ENCODE measurements around the gene TNFRSF1B.

TNFRSF1B gene

GRCh38 chr1:12145616-12146342, 21.0 kb upstream of the TNFRSF1B start:
- Histone ChIP-seq H3K9me3 (ENCODE audit: low read depth, low read length) (no peaks in the 10 kb centered on the region), H3K27ac (no peak overlapping the region), H3K9ac (ENCODE audit: insufficient read length) (no peak overlapping the region), H3K36me3 (ENCODE audit: insufficient read depth, low read length) (no peaks in the 10 kb centered on the region), H3K4me3 (no peak overlapping the region)
- TF ChIP-seq EZH2 (IDR thresholded peaks at IDR 0.05) (no peak), FOXP2 (optimal IDR thresholded peaks at IDR 0.05; ENCODE audit: control extremely low read depth, extremely low read length, insufficient read depth) (no peak), POLR2AphosphoS5 (IDR thresholded peaks at IDR 0.05; ENCODE audit: borderline replicate concordance, low read depth, low read length) (no peak)
- no peak for DNase-seq (ENCODE audit: low read depth, low spot score)

- Histone ChIP-seq H3K27ac (no peak overlapping the region), H3K4me3 (no peak overlapping the region), H3K9ac (ENCODE audit: insufficient read length) (no peak overlapping the region), H3K36me3 (ENCODE audit: insufficient read depth, low read length) (no peaks in the 10 kb centered on the region), H3K9me3 (ENCODE audit: low read depth, low read length) (no peaks in the 10 kb centered on the region)
- no peak for DNase-seq (ENCODE audit: low read depth, low spot score)
- TF ChIP-seq EZH2 (IDR thresholded peaks at IDR 0.05) (no peak), POLR2AphosphoS5 (IDR thresholded peaks at IDR 0.05; ENCODE audit: borderline replicate concordance, low read depth, low read length) (no peak), FOXP2 (optimal IDR thresholded peaks at IDR 0.05; ENCODE audit: control extremely low read depth, extremely low read length, insufficient read depth) (no peak)
These were observed 20.3 kb upstream of the TNFRSF1B start for GRCh38 chr1:12146343-12147112.

DNA sequence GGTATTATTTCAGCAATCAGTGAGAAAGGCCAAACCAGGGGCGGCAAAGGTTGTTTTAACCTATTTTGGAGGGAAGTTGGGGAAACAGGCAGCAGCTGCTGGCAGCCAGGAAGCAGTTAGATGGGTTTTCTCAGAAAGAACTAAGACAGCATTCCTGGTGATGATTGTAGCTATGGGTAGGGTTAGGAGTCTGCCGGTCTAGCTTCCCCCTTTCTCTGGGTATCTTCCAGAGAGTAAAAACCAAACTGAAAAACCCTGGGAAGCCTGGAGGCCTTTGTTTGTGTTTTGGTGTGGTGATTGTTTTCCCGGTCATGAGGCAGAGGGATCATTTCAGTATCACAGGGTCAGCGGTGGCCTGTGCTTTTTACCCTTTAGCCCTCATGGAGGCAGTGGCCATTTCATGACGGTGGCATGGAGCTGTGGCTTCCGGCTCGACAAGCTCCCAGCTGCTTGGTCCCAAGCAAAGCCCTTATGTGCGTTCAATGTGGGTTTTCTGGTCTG, 19.5 kb upstream of the TNFRSF1B start:
- Histone ChIP-seq H3K9me3 (ENCODE audit: low read depth, low read length) (no peaks in the 10 kb centered on the region), H3K9ac (ENCODE audit: insufficient read length) (no peak overlapping the region), H3K4me3 (no peak overlapping the region), H3K27ac (no peak overlapping the region), H3K36me3 (ENCODE audit: insufficient read depth, low read length) (no peaks in the 10 kb centered on the region)
- TF ChIP-seq POLR2AphosphoS5 (IDR thresholded peaks at IDR 0.05; ENCODE audit: borderline replicate concordance, low read depth, low read length) (no peak), EZH2 (IDR thresholded peaks at IDR 0.05) (no peak), FOXP2 (optimal IDR thresholded peaks at IDR 0.05; ENCODE audit: control extremely low read depth, extremely low read length, insufficient read depth) (no peak)
- no peak for DNase-seq (ENCODE audit: low read depth, low spot score)

DNA sequence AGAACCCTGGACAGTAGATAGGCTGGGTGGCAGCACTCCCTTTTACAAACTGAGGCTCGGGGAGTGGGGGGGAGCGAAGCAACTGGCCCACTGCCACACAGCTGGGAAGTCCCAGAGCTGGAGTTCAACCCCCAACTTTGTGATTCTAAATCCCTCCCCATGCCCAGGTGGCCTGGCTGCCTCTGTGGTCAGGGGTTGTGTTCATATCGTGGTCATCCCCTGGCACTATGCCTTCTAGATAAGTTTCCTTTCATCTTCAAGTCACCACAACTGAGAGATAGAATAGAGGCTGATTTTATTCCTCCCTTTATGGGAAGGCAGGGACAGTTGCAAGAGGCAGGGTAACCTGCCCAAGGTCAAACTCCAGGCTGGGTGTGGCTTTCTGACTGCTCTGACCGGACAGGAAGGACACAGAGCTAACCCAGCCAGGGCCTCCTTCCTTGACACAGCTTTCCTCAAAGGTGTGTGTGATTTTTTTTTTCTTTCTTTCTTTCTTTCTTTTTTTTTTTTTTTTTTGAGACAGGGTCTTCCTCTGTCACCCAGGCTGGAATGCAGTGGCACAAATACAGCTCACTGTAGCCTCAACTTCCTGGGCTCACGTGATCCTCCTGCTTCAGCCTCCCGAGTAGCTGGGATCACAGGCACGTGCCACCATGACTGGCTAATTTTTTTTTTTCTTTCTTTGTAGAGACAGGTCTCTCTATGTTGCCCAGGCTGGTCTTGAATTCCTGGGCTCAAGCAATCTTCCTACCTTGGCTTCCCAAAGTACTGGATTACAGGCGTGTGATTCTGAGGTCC, 18.4 kb upstream of the TNFRSF1B start:
- H3K36me3 ChIP-seq (ENCODE audit: insufficient read depth, low read length) = no peaks in the 10 kb centered on the region
- H3K9ac ChIP-seq (ENCODE audit: insufficient read length) = no peak overlapping the region
- H3K4me3 ChIP-seq = no peak overlapping the region
- H3K9me3 ChIP-seq (ENCODE audit: low read depth, low read length) = no peaks in the 10 kb centered on the region
- TF ChIP-seq FOXP2 (optimal IDR thresholded peaks at IDR 0.05; ENCODE audit: control extremely low read depth, extremely low read length, insufficient read depth) = no peak
- TF ChIP-seq EZH2 (IDR thresholded peaks at IDR 0.05) = no peak
- no peak for TF ChIP-seq POLR2AphosphoS5 (IDR thresholded peaks at IDR 0.05; ENCODE audit: borderline replicate concordance, low read depth, low read length)
- no peak for DNase-seq (ENCODE audit: low read depth, low spot score)
- no peak overlapping the region for H3K27ac ChIP-seq

DNA sequence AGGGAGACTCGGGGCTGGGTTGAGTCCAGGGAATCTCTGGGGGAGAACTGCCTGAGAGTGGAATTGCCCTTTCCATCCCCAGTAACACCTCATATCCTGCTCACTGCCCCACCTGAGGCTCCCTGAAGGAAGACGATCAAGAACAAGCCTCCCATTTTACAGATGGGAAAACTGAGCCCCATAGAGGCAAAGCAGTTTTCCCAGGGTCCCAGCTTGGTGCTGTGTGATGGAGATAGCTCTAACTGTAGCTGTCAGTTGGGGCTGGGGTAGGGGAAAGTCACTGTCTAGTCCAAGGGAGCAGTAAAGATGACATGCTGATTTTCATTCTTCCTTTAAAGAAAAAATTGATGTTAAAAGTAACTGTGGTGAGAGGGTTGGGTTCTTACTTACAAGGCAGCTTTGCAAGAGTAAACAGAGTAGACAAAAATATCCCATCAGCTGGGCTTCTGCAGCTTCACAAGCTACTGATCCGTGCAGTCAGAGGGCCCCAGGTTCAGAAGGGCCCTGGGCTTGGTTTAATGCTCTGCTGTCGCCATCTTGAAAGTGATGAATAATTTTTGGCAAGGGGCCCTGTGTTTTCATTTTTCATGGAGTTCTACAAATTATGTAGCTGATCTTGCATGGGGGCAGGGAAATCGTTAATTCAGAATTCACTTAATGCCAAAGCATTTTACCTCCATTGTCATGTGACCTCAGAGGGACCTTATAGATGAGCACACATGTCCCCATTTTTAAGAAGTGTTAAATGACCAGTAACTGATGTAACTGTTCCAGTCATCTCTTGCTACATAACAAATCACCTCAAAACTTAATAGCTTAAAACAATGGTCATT, 17.6 kb upstream of the TNFRSF1B start:
- TF ChIP-seq POLR2AphosphoS5 (IDR thresholded peaks at IDR 0.05; ENCODE audit: borderline replicate concordance, low read depth, low read length) (no peak), FOXP2 (optimal IDR thresholded peaks at IDR 0.05; ENCODE audit: control extremely low read depth, extremely low read length, insufficient read depth) (no peak), EZH2 (IDR thresholded peaks at IDR 0.05) (no peak)
- DNase-seq (ENCODE audit: low read depth, low spot score) = no peak
- no peaks in the 10 kb centered on the region for H3K9me3 ChIP-seq (ENCODE audit: low read depth, low read length)
- H3K9ac ChIP-seq (ENCODE audit: insufficient read length) = no peak overlapping the region
- H3K27ac ChIP-seq = no peak overlapping the region
- no peak overlapping the region for H3K4me3 ChIP-seq
- H3K36me3 ChIP-seq (ENCODE audit: insufficient read depth, low read length) = no peaks in the 10 kb centered on the region

- DNase-seq (ENCODE audit: low read depth, low spot score) = no peak
- no peaks in the 10 kb centered on the region for H3K9me3 ChIP-seq (ENCODE audit: low read depth, low read length)
- no peak overlapping the region for H3K27ac ChIP-seq
- no peaks in the 10 kb centered on the region for H3K36me3 ChIP-seq (ENCODE audit: insufficient read depth, low read length)
- H3K9ac ChIP-seq (ENCODE audit: insufficient read length) = no peak overlapping the region
- no peak for TF ChIP-seq POLR2AphosphoS5 (IDR thresholded peaks at IDR 0.05; ENCODE audit: borderline replicate concordance, low read depth, low read length)
- no peak for TF ChIP-seq EZH2 (IDR thresholded peaks at IDR 0.05)
- TF ChIP-seq FOXP2 (optimal IDR thresholded peaks at IDR 0.05; ENCODE audit: control extremely low read depth, extremely low read length, insufficient read depth) = no peak
- H3K4me3 ChIP-seq = no peak overlapping the region
These were observed 17.0 kb upstream of the TNFRSF1B start for GRCh38 chr1:12149791-12150175.

GRCh38 chr1:12150456-12151200, 16.2 kb upstream of the TNFRSF1B start:
- DNase-seq (ENCODE audit: low read depth, low spot score) = no peak
- Histone ChIP-seq H3K9ac (ENCODE audit: insufficient read length) (no peak overlapping the region), H3K36me3 (ENCODE audit: insufficient read depth, low read length) (no peaks in the 10 kb centered on the region), H3K9me3 (ENCODE audit: low read depth, low read length) (no peaks in the 10 kb centered on the region), H3K27ac (no peak overlapping the region), H3K4me3 (no peak overlapping the region)
- no peak for TF ChIP-seq POLR2AphosphoS5 (IDR thresholded peaks at IDR 0.05; ENCODE audit: borderline replicate concordance, low read depth, low read length)
- no peak for TF ChIP-seq FOXP2 (optimal IDR thresholded peaks at IDR 0.05; ENCODE audit: control extremely low read depth, extremely low read length, insufficient read depth)
- TF ChIP-seq EZH2 (IDR thresholded peaks at IDR 0.05) = no peak
